ENCODE measurements around the gene ZBTB25.

DNA sequence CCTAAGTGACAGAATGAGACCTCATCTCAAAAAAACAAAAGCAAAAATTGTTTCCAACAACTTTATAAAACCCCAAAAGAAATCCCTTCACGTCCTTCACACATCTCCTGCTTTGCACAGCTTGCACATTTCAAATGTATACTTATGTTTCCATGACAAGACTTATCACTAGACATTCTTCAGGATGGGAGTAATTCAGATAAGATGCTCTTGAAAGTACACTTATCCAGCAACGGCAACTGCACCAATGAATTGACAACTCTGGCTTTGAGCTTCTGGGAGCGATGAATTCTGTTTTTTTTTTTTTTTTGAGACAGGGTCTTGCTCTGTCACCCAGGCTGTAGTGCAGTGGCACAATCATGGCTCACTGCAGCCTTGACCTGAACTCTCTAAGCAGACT lies 69.1 kb downstream of the ZBTB25 start:
- TF ChIP-seq EZH2 (IDR thresholded peaks at IDR 0.05; ENCODE audit: insufficient read depth, poor library complexity, severe bottlenecking) (no peak), EZH2phosphoT487 (IDR thresholded peaks at IDR 0.05; ENCODE audit: insufficient read depth, low read depth) (no peak)
